ENCODE results near the gene PRRT4.

GRCh38 chr7:128402356-128402755 is 40.9 kb upstream of the PRRT4 start:
- TF ChIP-seq EZH2 (IDR thresholded peaks at IDR 0.05; ENCODE audit: low read length) (no peak), CTCF (optimal IDR thresholded peaks at IDR 0.05 in 1 of 3, IDR thresholded peaks at IDR 0.05 in 1 of 3, conservative IDR thresholded peaks at IDR 0.05 in 1 of 3; ENCODE audit: extremely low read depth in 1 of 3, insufficient read depth in 2 of 3, low read length in 3 of 3) (no peak)
